Common myeloid progenitor, CD34-positive (primary cell): ENCODE data around the gene KIRREL3.

ENCODE experiments used
- CTCF ChIA-PET: fragments of 350-600 bp; sonication (Branson Sonifier 250); formaldehyde crosslinking; loops from one replicate; lab custom pipeline; 2021; ENCODE audit warnings: antibody characterized with exemption; lab: Charles Lee
- POLR2A ChIA-PET: fragments of 350-600 bp; sonication (Branson Sonifier 250); formaldehyde crosslinking; loops from one replicate; lab custom pipeline; 2021; ENCODE audit warnings: antibody characterized with exemption; lab: Charles Lee
- DNase-seq, 3 donors: peaks; one replicate each; pipeline versions ENCODE4 v3.0.0 to v3.0.0-alpha.2; 2013
- H3K27ac ChIP-seq, 2 experiments: 1 replicate in 1 of 2; 2 replicates in 1 of 2; pipeline ENCODE4 v1.7.0; 2013; ENCODE audit warnings: inconsistent platforms in 2 of 2, low read length in 2 of 2, mild to moderate bottlenecking in 2 of 2, low read depth in 1 of 2, moderate library complexity in 1 of 2; ENCODE audit not compliant: severe bottlenecking in 2 of 2, insufficient read depth in 1 of 2, poor library complexity in 1 of 2
- H3K27me3 ChIP-seq, 5 experiments: replicated peaks in 2 of 5; 1 replicate in 3 of 5; 2 replicates in 2 of 5; pipeline versions ENCODE4 v1.6.1 to v1.7.0; 2013; ENCODE audit warnings: low read length in 4 of 5, mild to moderate bottlenecking in 2 of 5, moderate library complexity in 2 of 5, inconsistent platforms in 1 of 5; ENCODE audit not compliant: insufficient read depth in 5 of 5, control insufficient read depth in 4 of 5
- H3K36me3 ChIP-seq, 4 experiments: 1 replicate in 2 of 4; 2 replicates in 2 of 4; pipeline versions ENCODE4 v1.6.1 to v1.7.0; 2013; ENCODE audit warnings: low read length in 3 of 4, control low read depth in 1 of 4, mild to moderate bottlenecking in 1 of 4; ENCODE audit not compliant: control insufficient read depth in 4 of 4, insufficient read depth in 4 of 4
- H3K4me1 ChIP-seq, 4 experiments: 1 replicate in 3 of 4; 2 replicates in 1 of 4; pipeline versions ENCODE4 v1.6.1 to v1.7.1; 2013; ENCODE audit warnings: low read length in 3 of 4, mild to moderate bottlenecking in 3 of 4, control low read depth in 1 of 4, inconsistent platforms in 1 of 4, moderate library complexity in 1 of 4; ENCODE audit not compliant: control insufficient read depth in 4 of 4, insufficient read depth in 4 of 4; ENCODE audit errors: control extremely low read depth in 1 of 4
- H3K4me3 ChIP-seq, 7 experiments: 1 replicate in 4 of 7; 2 replicates in 3 of 7; pipeline versions ENCODE4 v1.5.1 to v1.7.0; 2013; ENCODE audit warnings: mild to moderate bottlenecking in 7 of 7, low read length in 6 of 7, moderate library complexity in 6 of 7, inconsistent platforms in 2 of 7, low read depth in 2 of 7, control low read depth in 1 of 7; ENCODE audit not compliant: insufficient read depth in 4 of 7, control insufficient read depth in 1 of 7; ENCODE audit errors: extremely low read depth in 1 of 7
- H3K9me3 ChIP-seq, 5 experiments: 1 replicate in 4 of 5; 2 replicates in 1 of 5; pipeline versions ENCODE4 v1.6.1 to v1.7.1; 2013; ENCODE audit warnings: low read length in 4 of 5, mild to moderate bottlenecking in 2 of 5, inconsistent platforms in 1 of 5, low read depth in 1 of 5, moderate library complexity in 1 of 5; ENCODE audit not compliant: control insufficient read depth in 4 of 5, insufficient read depth in 2 of 5; ENCODE audit errors: control extremely low read depth in 1 of 5
- WGBS: methylation state at CpG from one replicate; pipeline ENCODE4 v1.1.5; 2013; ENCODE audit not compliant: insufficient coverage; 5-methylcytosine and 5-hydroxymethylcytosine counted together

Gene KIRREL3

GRCh38 chr11:126868741-126869140 lies 131.8 kb downstream of the KIRREL3 start:
- Histone ChIP-seq H3K4me1 (no peaks in the 10 kb centered on the region), H3K27ac (no peak overlapping the region), H3K9me3 (peaks cover 0 to 9% (median 0%) of the 10 kb centered on the region in 5 experiments), H3K4me3 (no peak overlapping the region), H3K27me3 (peaks cover 0 to 23% (median 2%) of the 10 kb centered on the region in 5 experiments), H3K36me3 (no peaks in the 10 kb centered on the region)
- CTCF ChIA-PET: no interaction called here
- no peak for DNase-seq
- WGBS: 100% methylated on average over 1 of the region's 1 CpG
- POLR2A ChIA-PET: no interaction called here

GRCh38 chr11:126864934-126865333 lies 135.6 kb downstream of the KIRREL3 start:
- no peak overlapping the region for H3K27ac ChIP-seq
- no peaks in the 10 kb centered on the region for H3K9me3 ChIP-seq
- no peaks in the 10 kb centered on the region for H3K36me3 ChIP-seq
- ChIA-PET CTCF (no interaction called here), POLR2A (no interaction called here)
- no peak overlapping the region for H3K4me3 ChIP-seq
- WGBS: 95% methylated on average over 4 of the region's 4 CpGs
- H3K27me3 ChIP-seq: peaks cover 0 to 34% (median 0%) of the 10 kb centered on the region in 5 experiments
- no peak for DNase-seq
- H3K4me1 ChIP-seq: no peaks in the 10 kb centered on the region

GRCh38 chr11:126863294-126863997 lies 137.1 kb downstream of the KIRREL3 start:
- 87% methylated on average over 16 of the region's 21 CpGs for WGBS
- Histone ChIP-seq H3K4me3 (no peak overlapping the region), H3K27ac (no peak overlapping the region), H3K9me3 (no peaks in the 10 kb centered on the region), H3K4me1 (no peaks in the 10 kb centered on the region), H3K27me3 (peaks cover 0 to 37% (median 0%) of the 10 kb centered on the region in 5 experiments), H3K36me3 (no peaks in the 10 kb centered on the region)
- DNase-seq: no peak
- ChIA-PET POLR2A (interaction anchor here (0.7 kb wide), 1 partner anchor 10 kb away, joined by 3 read pairs; no protein-coding TSS in a partner anchor), CTCF (no interaction called here)

GRCh38 chr11:126862664-126863243 lies 137.8 kb downstream of the KIRREL3 start:
- ChIA-PET POLR2A (interaction anchor here (0.7 kb wide), 1 partner anchor 10 kb away, joined by 3 read pairs; no protein-coding TSS in a partner anchor), CTCF (no interaction called here)
- Histone ChIP-seq H3K27me3 (peaks cover 0 to 33% (median 0%) of the 10 kb centered on the region in 5 experiments), H3K9me3 (no peaks in the 10 kb centered on the region), H3K36me3 (no peaks in the 10 kb centered on the region), H3K27ac (no peak overlapping the region), H3K4me1 (no peaks in the 10 kb centered on the region), H3K4me3 (no peak overlapping the region)
- 68% methylated on average over 7 of the region's 7 CpGs for WGBS
- DNase-seq: peak in 1 of 3 donors; percentile 7

- ChIA-PET POLR2A (no interaction called here), CTCF (no interaction called here)
- no peaks in the 10 kb centered on the region for H3K4me1 ChIP-seq
- H3K27ac ChIP-seq: no peak overlapping the region
- H3K27me3 ChIP-seq: peaks cover 0 to 29% (median 0%) of the 10 kb centered on the region in 5 experiments
- H3K36me3 ChIP-seq: no peaks in the 10 kb centered on the region
- H3K4me3 ChIP-seq: no peak overlapping the region
- H3K9me3 ChIP-seq: no peaks in the 10 kb centered on the region
- 94% methylated on average over 8 of the region's 10 CpGs for WGBS
- DNase-seq: no peak
These were observed 138.6 kb downstream of the KIRREL3 start for GRCh38 chr11:126861796-126862459.

- ChIA-PET CTCF (no interaction called here), POLR2A (no interaction called here)
- no peak for DNase-seq
- H3K4me1 ChIP-seq: no peaks in the 10 kb centered on the region
- WGBS: 97% methylated on average over 5 of the region's 9 CpGs
- H3K4me3 ChIP-seq: no peak overlapping the region
- H3K27me3 ChIP-seq: peaks cover 0 to 17% (median 0%) of the 10 kb centered on the region in 5 experiments
- no peak overlapping the region for H3K27ac ChIP-seq
- no peaks in the 10 kb centered on the region for H3K36me3 ChIP-seq
- H3K9me3 ChIP-seq: no peaks in the 10 kb centered on the region
These were observed 142.4 kb downstream of the KIRREL3 start for GRCh38 chr11:126857860-126858808.
